ENCODE data around the gene JARID2. TPM values are rescaled to one million over a fixed set of nuclear protein-coding genes. Genes with fewer than 3 reads are reported as not detected.
A peak's percentile ranks its signal among the peaks of the same experiment; 100 is the strongest.

The JARID2 gene
- total and polyA plus RNA-seq, 4 donors: 3.8 to 14.8 (median 12.0) TPM

DNA sequence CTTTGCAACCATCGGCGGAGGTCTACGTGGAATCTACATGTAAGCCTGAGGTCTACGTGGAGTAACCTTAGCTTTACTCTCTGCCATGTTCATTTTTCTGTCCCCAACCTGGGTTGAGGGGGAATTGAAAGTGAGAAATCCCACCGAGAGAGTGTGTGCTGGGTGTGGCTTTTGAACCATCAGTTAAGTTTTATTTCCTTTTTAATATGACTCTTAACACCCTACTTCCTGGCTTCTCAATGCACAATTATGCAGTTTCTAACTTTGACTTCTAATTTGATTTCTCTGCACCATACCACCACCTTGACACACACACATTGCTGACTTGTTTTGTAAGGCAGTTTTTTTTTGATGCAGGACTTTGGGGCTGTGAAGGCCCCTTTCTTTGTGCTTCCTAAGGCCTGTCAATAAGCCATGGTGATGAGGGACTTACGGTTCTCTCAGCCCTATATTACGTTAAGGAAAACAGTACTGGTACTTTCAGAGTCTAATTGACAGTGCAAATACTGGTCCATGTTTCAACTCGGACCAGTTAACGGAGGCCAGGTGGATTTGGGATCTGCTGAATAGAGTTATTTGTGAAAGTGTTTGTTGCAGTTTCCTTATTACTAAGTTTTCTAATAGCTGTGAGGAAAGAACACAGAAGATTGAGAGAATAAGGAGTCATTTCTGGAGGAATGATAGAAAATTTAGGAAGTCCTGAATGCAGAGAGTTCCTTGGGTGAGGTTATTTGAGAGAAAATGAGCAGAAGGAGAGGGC is 206.5 kb downstream of the JARID2 start:
- no peak for TF ChIP-seq CTCF (IDR thresholded peaks at IDR 0.05; ENCODE audit: control extremely low read depth, extremely low read depth)
- no peaks in the 10 kb centered on the region for H3K9me3 ChIP-seq (ENCODE audit: control insufficient read depth in 4 of 4, insufficient read depth in 3 of 4, low read length in 3 of 4)
- WGBS, 2 donors: 83 to 85% methylated on average over 9 of the region's 9 CpGs
- no peak overlapping the region for H3K9ac ChIP-seq (ENCODE audit: insufficient read depth in 1 of 2, low read length in 2 of 2)
- H3K4me1 ChIP-seq (ENCODE audit: control insufficient read depth in 5 of 5, insufficient read depth in 5 of 5, low read length in 5 of 5): peaks cover 0 to 25% (median 4%) of the 10 kb centered on the region in 5 donors
- no peak for ATAC-seq (ENCODE audit: insufficient read depth, low FRiP score)
- peak overlapping the region in 1 of 2 donors; percentile 43 for H3K27ac ChIP-seq (ENCODE audit: low read depth in 1 of 2, low read length in 1 of 2)
- no peak overlapping the region for H3K4me3 ChIP-seq
- peaks cover 0 to 6% (median 2%) of the 10 kb centered on the region in 4 donors for H3K36me3 ChIP-seq (ENCODE audit: control insufficient read depth in 4 of 4, insufficient read depth in 4 of 4, low read length in 4 of 4)
- DNase-seq: no peak
- no peaks in the 10 kb centered on the region for H3K27me3 ChIP-seq (ENCODE audit: control insufficient read depth in 3 of 3, insufficient read depth in 3 of 3, low read length in 2 of 3)

- no peak overlapping the region for H3K4me3 ChIP-seq
- no peak overlapping the region for H3K9ac ChIP-seq (ENCODE audit: insufficient read depth in 1 of 2, low read length in 2 of 2)
- H3K27ac ChIP-seq (ENCODE audit: low read depth in 1 of 2, low read length in 1 of 2): peak overlapping the region in 1 of 2 donors; percentile 6
- DNase-seq: no peak
- no peak for ATAC-seq (ENCODE audit: insufficient read depth, low FRiP score)
- no peaks in the 10 kb centered on the region for H3K27me3 ChIP-seq (ENCODE audit: control insufficient read depth in 3 of 3, insufficient read depth in 3 of 3, low read length in 2 of 3)
- H3K9me3 ChIP-seq (ENCODE audit: control insufficient read depth in 4 of 4, insufficient read depth in 3 of 4, low read length in 3 of 4): no peaks in the 10 kb centered on the region
- H3K36me3 ChIP-seq (ENCODE audit: control insufficient read depth in 4 of 4, insufficient read depth in 4 of 4, low read length in 4 of 4): peaks cover 0 to 6% (median 2%) of the 10 kb centered on the region in 4 donors
- WGBS, 2 donors: 60 to 72% methylated on average over 4 of the region's 4 CpGs
- H3K4me1 ChIP-seq (ENCODE audit: control insufficient read depth in 5 of 5, insufficient read depth in 5 of 5, low read length in 5 of 5): peaks cover 2 to 25% (median 7%) of the 10 kb centered on the region in 5 donors
- no peak for TF ChIP-seq CTCF (IDR thresholded peaks at IDR 0.05; ENCODE audit: control extremely low read depth, extremely low read depth)
These were observed 207.3 kb downstream of the JARID2 start for GRCh38 chr6:15453186-15453585.

GRCh38 chr6:15453622-15454021 is 207.8 kb downstream of the JARID2 start:
- WGBS, 2 donors: 85 to 95% methylated on average over 5 of the region's 5 CpGs
- no peaks in the 10 kb centered on the region for H3K27me3 ChIP-seq (ENCODE audit: control insufficient read depth in 3 of 3, insufficient read depth in 3 of 3, low read length in 2 of 3)
- ATAC-seq (ENCODE audit: insufficient read depth, low FRiP score) (no peak), DNase-seq (no peak)
- H3K9ac ChIP-seq (ENCODE audit: insufficient read depth in 1 of 2, low read length in 2 of 2): no peak overlapping the region
- peaks cover 0 to 6% (median 2%) of the 10 kb centered on the region in 4 donors for H3K36me3 ChIP-seq (ENCODE audit: control insufficient read depth in 4 of 4, insufficient read depth in 4 of 4, low read length in 4 of 4)
- no peaks in the 10 kb centered on the region for H3K9me3 ChIP-seq (ENCODE audit: control insufficient read depth in 4 of 4, insufficient read depth in 3 of 4, low read length in 3 of 4)
- no peak overlapping the region for H3K4me3 ChIP-seq
- H3K4me1 ChIP-seq (ENCODE audit: control insufficient read depth in 5 of 5, insufficient read depth in 5 of 5, low read length in 5 of 5): peaks cover 3 to 22% (median 7%) of the 10 kb centered on the region in 5 donors
- TF ChIP-seq CTCF (IDR thresholded peaks at IDR 0.05; ENCODE audit: control extremely low read depth, extremely low read depth): no peak
- no peak overlapping the region for H3K27ac ChIP-seq (ENCODE audit: low read depth in 1 of 2, low read length in 1 of 2)
